HG03442 (cell line): ENCODE results near the gene SLC38A11.

Source experiments
- ATAC-seq: cut with Tn5 transposase; IDR thresholded peaks from one replicate; pipeline ENCODE4 v1.9.1; 2021; ENCODE audit warnings: mild to moderate bottlenecking, moderate library complexity; ENCODE audit not compliant: unreplicated experiment

Gene SLC38A11

DNA sequence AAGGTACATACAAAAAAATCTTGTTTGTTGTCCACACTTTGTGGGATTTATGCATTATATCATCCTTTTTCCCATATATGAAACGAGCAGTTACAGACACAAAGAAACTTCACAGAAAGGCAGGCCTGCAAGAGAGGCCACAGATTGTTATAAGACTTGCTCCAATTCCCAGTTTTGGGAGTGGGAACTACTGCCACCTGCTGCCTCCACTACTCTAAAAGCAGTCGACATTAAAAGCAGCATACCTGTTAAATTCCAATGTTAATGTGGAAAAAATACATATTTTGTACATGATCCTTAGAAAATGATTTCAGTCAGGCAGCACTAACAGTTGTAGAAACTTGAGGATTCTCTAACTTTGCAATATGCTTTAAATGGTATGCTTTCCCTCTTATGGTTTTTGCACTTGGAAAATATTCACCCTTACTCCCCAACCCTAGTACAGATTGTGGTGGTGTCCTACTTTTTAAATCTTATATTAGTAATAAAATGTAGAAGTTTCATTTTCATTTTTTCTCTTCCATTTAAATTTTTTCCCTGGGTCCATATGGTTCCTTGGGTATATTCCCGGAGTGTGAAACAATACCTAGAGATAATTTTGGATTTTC lies 37.9 kb downstream of the SLC38A11 start:
- ATAC-seq, result no peak

DNA sequence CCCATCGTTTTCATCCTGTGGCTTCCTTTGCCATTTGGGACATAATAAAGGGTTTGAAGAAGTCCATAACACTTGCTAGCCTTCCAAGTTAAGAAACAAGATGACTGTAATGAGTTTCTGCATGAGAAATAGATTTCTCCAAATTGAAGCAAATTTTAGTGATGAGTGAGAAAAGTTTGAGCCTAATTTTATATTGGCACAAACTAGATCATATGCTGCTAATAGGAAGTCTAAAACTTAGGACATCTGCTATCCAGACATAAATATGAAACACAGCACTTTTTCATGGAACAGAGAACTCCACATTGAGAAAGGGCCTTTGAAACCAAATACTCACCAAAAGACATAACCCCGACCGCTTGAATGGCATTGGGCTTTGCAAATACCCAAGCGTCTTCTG lies 39.8 kb downstream of the SLC38A11 start:
- ATAC-seq, result no peak

DNA sequence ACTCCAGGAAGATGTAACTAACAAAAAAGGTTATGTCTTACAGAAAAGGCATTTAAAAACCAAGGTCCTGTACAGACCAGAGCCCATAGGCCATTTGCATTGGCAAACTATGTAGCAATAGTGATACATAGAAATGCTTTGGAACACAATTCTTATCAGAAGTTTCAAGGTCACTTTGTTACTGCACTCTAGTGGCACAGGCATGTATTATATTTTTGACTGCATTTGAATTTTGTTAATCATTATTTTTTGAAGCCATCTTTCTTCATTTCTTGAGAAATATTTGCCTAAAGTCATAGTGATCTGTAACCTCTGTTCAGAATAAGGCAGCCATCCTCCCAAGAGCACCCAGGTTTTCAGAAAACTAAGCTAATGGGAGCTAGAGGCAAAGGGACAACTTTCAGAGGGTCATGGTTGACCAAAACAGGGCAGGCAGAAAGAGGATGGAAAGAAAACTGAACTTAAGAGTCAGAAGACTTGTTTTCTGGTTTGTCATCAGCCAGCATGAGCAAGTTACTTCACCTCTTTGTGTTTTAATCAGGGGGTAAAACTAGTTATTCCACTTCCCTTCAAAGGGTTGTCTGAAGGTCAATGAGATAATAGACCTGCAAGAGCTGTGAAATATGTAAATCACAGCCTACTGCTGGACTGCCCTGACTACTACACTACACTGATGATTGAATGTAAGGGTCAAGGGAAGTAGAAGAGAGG lies 41.5 kb downstream of the SLC38A11 start:
- ATAC-seq, result no peak

DNA sequence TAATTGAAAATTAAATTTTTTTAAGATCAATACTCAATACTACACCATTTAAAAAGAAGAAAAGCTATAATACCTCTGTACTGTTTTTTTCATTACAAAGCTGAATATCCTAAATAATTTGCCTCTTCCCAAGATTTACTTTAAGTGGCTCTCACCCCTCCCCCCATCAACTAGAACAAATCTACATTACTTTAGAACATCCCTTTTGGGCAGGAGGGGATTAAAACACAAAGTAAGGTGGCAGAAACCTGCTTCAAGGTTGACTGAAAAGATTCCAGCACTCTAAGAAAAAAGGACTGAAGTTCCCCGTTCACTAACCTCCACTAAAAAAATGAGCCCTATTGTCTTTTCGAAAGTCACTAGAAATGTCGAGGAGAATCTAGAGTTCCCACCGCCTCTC lies 42.3 kb downstream of the SLC38A11 start:
- no peak for ATAC-seq

DNA sequence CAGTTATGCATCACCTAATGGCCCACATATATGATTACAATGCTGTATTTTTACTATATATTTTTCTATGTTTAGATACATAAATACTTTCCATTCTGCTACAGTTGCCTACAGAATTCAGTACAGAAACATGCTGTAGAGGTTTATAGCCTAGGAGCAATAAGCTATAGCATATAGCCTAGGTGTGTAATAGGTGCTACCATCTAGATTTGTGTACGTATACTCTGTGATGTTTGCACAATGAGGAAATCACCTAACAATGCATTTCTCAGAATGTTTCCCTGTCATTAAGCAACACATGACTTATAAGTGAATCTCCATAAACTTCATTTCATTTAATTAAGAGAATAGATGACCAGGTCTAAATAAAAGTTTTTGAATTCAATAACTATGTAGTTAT lies 43.5 kb downstream of the SLC38A11 start:
- no peak for ATAC-seq

GRCh38 chr2:164910101-164910899 lies 45.0 kb downstream of the SLC38A11 start:
- peak; percentile 86 for ATAC-seq

DNA sequence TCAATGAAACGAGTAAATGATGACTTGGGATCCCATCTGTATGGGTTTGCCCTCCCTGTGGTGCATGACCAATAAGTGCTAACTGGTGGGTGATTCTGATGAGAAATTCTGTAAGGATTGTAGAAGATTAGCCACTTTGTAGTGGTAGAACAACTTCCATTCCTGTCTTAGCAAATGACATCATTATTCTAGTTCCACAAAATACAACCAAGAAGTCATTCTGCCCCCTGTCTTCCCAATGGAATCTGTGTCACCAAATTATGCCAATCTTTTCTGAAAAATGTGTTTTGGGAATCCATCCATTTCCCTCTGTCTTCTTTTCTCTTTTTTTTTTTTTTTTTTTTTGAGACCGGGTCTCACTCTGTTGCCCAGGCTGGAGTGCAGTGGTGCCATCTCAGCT lies 48.4 kb downstream of the SLC38A11 start:
- ATAC-seq, result no peak

GRCh38 chr2:164905307-164905706 lies 50.0 kb downstream of the SLC38A11 start:
- no peak for ATAC-seq

GRCh38 chr2:164903951-164904350 lies 51.4 kb downstream of the SLC38A11 start:
- ATAC-seq, result no peak

- ATAC-seq, result no peak
These were observed 52.1 kb downstream of the SLC38A11 start for GRCh38 chr2:164903204-164903603.

GRCh38 chr2:164899121-164899520 lies 56.2 kb downstream of the SLC38A11 start:
- ATAC-seq, result no peak

DNA sequence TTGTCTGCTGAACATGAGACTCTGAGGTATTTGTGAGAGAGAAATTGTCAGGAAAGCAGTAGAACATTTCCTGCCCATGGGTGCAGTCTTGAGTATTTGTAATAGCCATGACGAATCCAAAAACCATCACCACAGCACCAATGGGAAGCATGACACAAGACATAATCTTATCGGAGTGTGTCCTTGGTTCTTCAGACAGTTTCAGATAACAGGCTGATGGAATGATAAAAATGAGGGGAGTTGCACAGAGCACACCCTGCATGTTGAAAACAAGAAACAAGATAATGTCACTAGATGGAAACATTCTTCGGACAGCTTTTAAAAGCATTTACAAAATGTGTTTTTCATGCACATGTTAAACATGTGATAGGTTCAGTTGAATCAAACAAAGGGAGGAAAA lies 56.9 kb downstream of the SLC38A11 start:
- ATAC-seq, result no peak

- ATAC-seq, result no peak
These were observed 57.7 kb downstream of the SLC38A11 start for GRCh38 chr2:164897469-164898260.

- ATAC-seq, result peak; percentile 100
These were observed 58.5 kb downstream of the SLC38A11 start for GRCh38 chr2:164896634-164897355.

GRCh38 chr2:164896226-164896625 lies 59.1 kb downstream of the SLC38A11 start:
- ATAC-seq, result peak; percentile 15

DNA sequence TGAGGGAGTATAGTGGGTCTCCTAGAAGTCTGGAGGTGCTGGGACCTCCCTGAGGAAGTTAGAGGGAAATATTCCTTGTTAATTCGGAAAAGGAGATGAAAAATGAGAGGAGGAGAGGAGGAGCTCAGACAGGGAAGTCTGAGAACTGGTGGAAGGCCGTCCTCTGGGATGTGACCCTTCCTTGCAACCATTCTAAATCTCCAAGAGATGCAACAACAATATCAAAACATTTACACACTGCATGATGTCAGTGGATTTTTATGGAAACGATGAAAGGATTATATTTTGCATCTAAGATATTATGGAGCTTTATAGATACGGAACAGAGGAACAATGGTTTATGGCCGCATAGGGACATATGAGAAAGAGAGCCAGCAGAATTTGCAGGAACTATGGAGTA lies 63.9 kb downstream of the SLC38A11 start:
- ATAC-seq, result no peak

DNA sequence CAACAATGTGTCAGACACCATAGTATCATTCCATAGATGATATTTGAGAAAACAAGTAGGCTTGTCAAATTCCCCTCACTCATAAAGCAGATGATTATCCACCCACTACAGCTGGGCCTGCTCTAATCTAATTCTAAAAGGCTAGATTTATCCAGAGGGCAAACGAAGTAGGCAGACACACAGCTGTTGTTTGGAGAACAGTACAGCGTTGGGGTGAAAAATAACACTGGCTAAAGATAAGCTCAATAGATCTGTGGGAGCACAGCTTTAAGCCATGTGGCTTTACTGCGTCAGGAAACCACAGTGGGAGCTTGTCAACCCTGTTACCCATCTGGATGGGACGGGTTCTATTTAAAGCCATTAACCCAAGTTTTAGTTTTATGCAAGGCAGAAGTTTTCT lies 64.8 kb downstream of the SLC38A11 start:
- ATAC-seq, result no peak

DNA sequence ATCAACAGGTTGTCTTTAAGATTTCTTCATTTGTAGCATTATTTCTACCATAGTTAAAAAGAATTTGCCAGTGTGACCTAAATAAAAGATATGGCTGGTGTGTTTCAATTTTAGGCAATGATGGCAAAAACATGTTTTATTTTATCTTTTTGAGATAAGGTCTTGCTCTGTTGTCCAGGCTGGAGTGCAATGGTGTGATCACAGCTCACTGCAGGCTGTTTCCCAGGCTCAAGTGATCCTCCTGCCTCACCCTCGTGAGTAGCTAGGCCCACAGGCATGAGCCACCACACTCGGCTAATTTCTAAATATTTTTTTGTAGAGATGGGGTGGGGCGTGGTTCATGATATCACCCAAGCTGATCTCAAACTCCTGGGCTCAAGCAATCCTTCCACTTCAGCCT lies 66.7 kb downstream of the SLC38A11 start:
- ATAC-seq, result no peak

- no peak for ATAC-seq
These were observed 67.7 kb downstream of the SLC38A11 start for GRCh38 chr2:164887434-164888144.

DNA sequence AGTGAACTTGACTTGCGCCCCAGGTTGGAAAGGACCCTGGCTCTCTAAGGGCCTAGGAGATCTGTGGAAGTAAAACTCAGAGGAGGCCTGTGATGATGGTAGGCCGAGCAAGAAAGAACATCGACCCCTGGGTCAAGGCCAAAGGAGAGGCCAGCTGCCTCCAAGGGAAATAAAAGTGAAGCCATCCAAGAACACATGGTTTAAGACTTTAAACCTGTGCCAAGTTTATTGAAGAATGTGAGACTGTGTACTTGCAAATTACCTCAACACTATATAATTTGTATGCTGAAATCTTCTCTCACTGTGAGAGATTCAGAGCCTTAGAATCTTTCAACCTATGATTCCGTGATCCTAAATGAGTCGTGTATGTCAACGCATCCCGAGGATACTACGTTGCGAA lies 73.0 kb downstream of the SLC38A11 start:
- no peak for ATAC-seq
